HG03442 (cell line): ENCODE data around the gene DPP9.

Experiments
- ATAC-seq: cut with Tn5 transposase; IDR thresholded peaks from one replicate; pipeline ENCODE4 v1.9.1; 2021; ENCODE audit warnings: mild to moderate bottlenecking, moderate library complexity; ENCODE audit not compliant: unreplicated experiment

DPP9 gene

DNA sequence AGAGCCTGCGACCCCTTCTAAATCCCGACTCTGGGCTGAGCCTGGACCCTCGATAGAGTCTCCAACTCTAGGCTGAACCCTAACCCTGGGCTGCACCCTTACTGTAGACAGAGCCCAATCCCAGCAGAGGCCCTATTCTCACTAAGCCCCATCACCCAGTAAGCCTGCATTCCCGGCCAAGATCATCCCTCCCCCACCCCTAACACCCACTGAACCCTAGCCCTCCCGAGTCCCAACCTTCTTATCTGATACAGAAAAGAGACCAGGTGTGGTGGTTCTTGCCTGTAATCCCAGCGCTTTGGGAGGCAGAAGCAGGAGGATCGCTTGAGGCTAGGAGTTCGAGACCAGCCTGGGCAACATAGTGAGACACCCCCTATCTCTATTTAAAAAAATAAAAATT is 86.9 kb downstream of the DPP9 start:
- no peak for ATAC-seq

DNA sequence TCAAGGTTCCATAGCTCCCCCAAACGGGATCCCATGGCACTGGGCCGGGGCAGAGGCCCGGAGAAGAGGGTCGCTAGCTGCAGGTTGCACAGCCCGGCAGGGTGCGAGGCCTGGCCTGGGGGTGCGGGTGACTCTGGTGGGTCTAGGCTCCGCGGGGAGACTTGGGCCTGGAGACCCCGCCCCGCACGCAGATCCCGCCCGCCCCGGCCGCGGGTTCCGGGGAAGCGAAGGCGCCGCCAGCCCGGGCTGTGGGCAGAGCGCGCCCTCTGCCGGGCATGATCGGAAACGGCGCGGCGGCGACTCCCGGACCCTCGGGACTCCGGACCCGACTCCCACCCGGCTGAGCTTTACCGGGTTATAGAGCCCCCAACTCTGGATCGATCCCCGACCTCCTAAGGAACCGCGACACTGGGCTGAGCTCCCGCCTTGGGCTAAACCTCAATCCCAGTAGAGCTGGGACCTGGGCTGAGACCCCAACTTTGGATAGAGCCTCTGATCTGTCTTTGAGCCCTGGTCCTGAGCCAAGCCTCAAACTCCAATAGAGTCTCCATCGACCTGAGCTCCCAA is 87.4 kb downstream of the DPP9 start:
- ATAC-seq: no peak

DNA sequence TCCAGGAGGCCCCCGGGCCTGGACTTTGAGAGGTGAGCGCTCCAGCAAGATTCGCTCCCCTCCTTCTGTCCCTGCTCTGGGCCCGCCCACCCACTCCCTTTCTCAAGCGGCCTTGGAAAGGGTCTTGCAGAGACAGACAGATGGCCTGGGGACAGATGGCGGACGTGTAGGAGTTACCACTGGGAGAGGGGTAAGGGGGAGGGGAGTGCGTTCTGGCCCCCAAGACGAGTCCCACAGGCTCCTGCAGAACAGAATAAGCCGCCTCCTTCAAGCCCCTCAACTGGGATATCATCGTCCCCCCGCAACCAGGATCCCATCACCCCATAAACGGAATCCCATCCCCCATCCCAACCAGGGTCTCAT is 87.9 kb downstream of the DPP9 start:
- ATAC-seq: no peak

DNA sequence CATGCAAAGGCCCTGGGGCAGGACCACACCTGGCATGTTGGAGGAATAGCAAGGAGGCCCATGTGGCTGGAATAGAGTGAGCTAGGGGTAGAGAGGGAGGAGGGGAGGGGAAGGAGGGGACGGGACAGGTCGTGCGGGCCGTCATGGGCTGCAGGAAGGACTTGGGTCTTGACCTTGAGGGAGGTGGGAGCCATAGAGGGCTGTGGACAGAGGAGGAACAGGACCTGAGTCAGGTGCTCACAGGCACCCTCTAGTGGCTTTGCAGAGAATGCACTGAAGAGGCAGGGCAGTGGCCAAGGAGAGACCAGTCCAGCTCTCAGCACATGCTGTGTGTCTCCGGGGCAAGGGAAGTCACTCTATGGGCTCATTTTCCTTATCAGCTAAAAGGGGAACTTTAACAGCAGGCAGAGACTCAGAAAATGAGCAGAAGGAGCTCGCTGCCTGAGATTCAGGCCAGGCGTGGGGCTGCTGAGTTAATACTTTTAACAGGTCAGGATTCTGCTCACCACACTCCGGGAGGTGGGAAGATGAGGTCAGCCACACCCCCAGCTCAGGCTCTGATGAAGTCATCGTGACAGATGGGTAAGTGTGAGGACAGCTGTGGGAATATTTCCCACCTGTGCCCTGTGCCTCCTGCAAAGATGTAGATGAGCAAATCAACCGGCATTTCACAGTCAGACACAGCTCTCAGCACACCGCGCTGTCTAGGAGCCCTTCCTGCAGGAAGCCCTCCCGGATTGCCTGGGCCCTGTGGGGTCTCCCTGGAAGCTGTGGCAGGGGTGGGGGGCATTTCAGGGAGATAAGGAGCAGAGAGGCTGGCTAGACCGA is 90.3 kb downstream of the DPP9 start:
- no peak for ATAC-seq
